Neural cell (in vitro differentiated cells): ENCODE data around the gene SPOCK3. TPM values are rescaled to one million over a fixed set of nuclear protein-coding genes. Genes with fewer than 3 reads are reported as not detected.

ENCODE experiments used
- H2AFZ ChIP-seq: fragments of 200-600, 300-800 bp; sonication (generic), shearing (Covaris generic); 2 replicates; pipeline ENCODE4 v1.6.0; 2014; ENCODE audit warnings: low read depth, mild to moderate bottlenecking, antibody characterized with exemption, low read length, moderate library complexity
- H3F3A ChIP-seq: fragments of 200-600 bp; shearing (Covaris generic); 2 replicates; pipeline ENCODE4 v1.6.1; 2016; ENCODE audit warnings: mild to moderate bottlenecking, moderate library complexity, mixed read lengths, antibody characterized with exemption, low read length; ENCODE audit not compliant: insufficient read depth, poor library complexity, severe bottlenecking
- H3K27ac ChIP-seq: fragments of 200-600, 300-800 bp; sonication (generic), shearing (Covaris generic); 2 replicates; pipeline ENCODE4 v1.5.1; 2014; ENCODE audit warnings: mild to moderate bottlenecking, low read length, moderate library complexity
- H3K27me3 ChIP-seq: fragments of 300-800, 200-600 bp; sonication (generic), shearing (Covaris generic); 2 replicates; pipeline ENCODE4 v1.6.0; 2014; ENCODE audit warnings: mild to moderate bottlenecking, low read depth, low read length, moderate library complexity; ENCODE audit not compliant: insufficient read depth
- H3K36me3 ChIP-seq: fragments of 300-800, 200-600 bp; sonication (generic), shearing (Covaris generic); 2 replicates; pipeline ENCODE4 v1.5.1; 2014; ENCODE audit warnings: mild to moderate bottlenecking, antibody characterized with exemption, low read length, moderate library complexity; ENCODE audit not compliant: insufficient read depth
- H3K4me2 ChIP-seq: fragments of 300-800, 200-600 bp; sonication (generic), shearing (Covaris generic); 2 replicates; pipeline ENCODE4 v1.6.0; 2014; ENCODE audit warnings: mild to moderate bottlenecking, low read length
- H3K4me3 ChIP-seq: fragments of 300-800, 200-600 bp; sonication (generic), shearing (Covaris generic); 2 replicates; pipeline ENCODE4 v1.5.1; 2014; ENCODE audit warnings: mild to moderate bottlenecking, low read length, moderate library complexity
- H3K79me2 ChIP-seq: fragments of 200-600 bp; shearing (Covaris generic); replicated peaks from 2 replicates; pipeline ENCODE4 v1.6.0; 2014; ENCODE audit warnings: mild to moderate bottlenecking, low read length, moderate library complexity; ENCODE audit not compliant: insufficient read depth
- H3K9ac ChIP-seq: fragments of 300-800, 200-600 bp; sonication (generic), shearing (Covaris generic); 2 replicates; pipeline ENCODE4 v1.6.1; 2016; ENCODE audit warnings: mild to moderate bottlenecking, low read length, mixed read lengths
- H3K9me2 ChIP-seq: fragments of 200-600 bp; shearing (Covaris generic); 2 replicates; pipeline ENCODE4 v1.6.1; 2016; ENCODE audit warnings: mild to moderate bottlenecking, low read length, mixed read lengths; ENCODE audit not compliant: insufficient read depth
- H3K9me3 ChIP-seq: fragments of 200-600, 300-800 bp; sonication (generic), shearing (Covaris generic); 2 replicates; pipeline ENCODE4 v1.6.1; 2016; ENCODE audit warnings: mild to moderate bottlenecking, mixed run types, low read length, moderate library complexity, mixed read lengths
- H4K20me1 ChIP-seq: fragments of 200-600 bp; shearing (Covaris generic); 2 replicates; pipeline ENCODE4 v1.6.1; 2016; ENCODE audit warnings: mild to moderate bottlenecking, mixed run types; ENCODE audit not compliant: insufficient read depth
- CTCF ChIP-seq: fragments of 450-650 bp; IDR thresholded peaks from 2 replicates; pipeline ENCODE4 v1.5.1; 2014; ENCODE audit warnings: antibody characterized with exemption, mild to moderate bottlenecking, moderate library complexity; ENCODE audit not compliant: poor library complexity, severe bottlenecking
- EP300 ChIP-seq: fragments of 450-650 bp; conservative IDR thresholded peaks from 2 replicates; pipeline ENCODE4 v1.6.1; 2014; ENCODE audit warnings: antibody characterized with exemption, mild to moderate bottlenecking, moderate library complexity; ENCODE audit not compliant: poor library complexity, severe bottlenecking
- EZH2 ChIP-seq: fragments of 200-600, 300-800 bp; shearing (Covaris generic), sonication (generic); IDR thresholded peaks from 2 replicates; pipeline ENCODE4 v1.6.1; 2014; ENCODE audit warnings: antibody characterized with exemption, low read length, borderline replicate concordance, mild to moderate bottlenecking; ENCODE audit not compliant: insufficient read depth, poor library complexity, severe bottlenecking
- MXI1 ChIP-seq: fragments of 450-650 bp; conservative IDR thresholded peaks from 2 replicates; pipeline ENCODE4 v1.6.1; 2014; ENCODE audit warnings: antibody characterized with exemption, mild to moderate bottlenecking; ENCODE audit not compliant: poor library complexity, severe bottlenecking
- POLR2AphosphoS5 ChIP-seq: IDR thresholded peaks from 2 replicates; pipeline ENCODE4 v1.6.1; 2012
- RAD21 ChIP-seq: fragments of 450-650 bp; conservative IDR thresholded peaks from 2 replicates; pipeline ENCODE4 v1.6.1; 2014; ENCODE audit warnings: antibody characterized with exemption, mild to moderate bottlenecking, moderate library complexity
- REST ChIP-seq: IDR thresholded peaks from 2 replicates; pipeline ENCODE4 v1.6.1; 2012; ENCODE audit warnings: borderline replicate concordance
- SMC3 ChIP-seq: fragments of 450-650 bp; conservative IDR thresholded peaks from 2 replicates; pipeline ENCODE4 v1.6.1; 2014; ENCODE audit warnings: antibody characterized with exemption, mild to moderate bottlenecking, moderate library complexity; ENCODE audit not compliant: poor library complexity
- TAF1 ChIP-seq: IDR thresholded peaks from 2 replicates; pipeline ENCODE4 v1.6.1; 2012; ENCODE audit warnings: low read depth
- polyA plus RNA-seq: library from polyadenylated mRNA; depleted of rRNA; stranded (reverse); fragments of >200 nt; gene quantifications from 2 replicates; pipeline ENCODE4 v1.2.3, GENCODE V29; 2014

The SPOCK3 gene
- polyA plus RNA-seq, 1 donor from 2014 or later = 7.9 TPM

GRCh38 chr4:167031534-167032156 lies 202.6 kb downstream of the SPOCK3 start:
- Histone ChIP-seq H2AFZ (no peak overlapping the region), H3F3A (no peaks in the 10 kb centered on the region), H3K9me2 (no peaks in the 10 kb centered on the region), H3K4me2 (no peak overlapping the region), H3K27me3 (no peaks in the 10 kb centered on the region), H3K27ac (no peak overlapping the region), H3K36me3 (no peaks in the 10 kb centered on the region), H3K9me3 (no peaks in the 10 kb centered on the region), H3K79me2 (no peaks in the 10 kb centered on the region), H4K20me1 (no peaks in the 10 kb centered on the region), H3K4me3 (no peak overlapping the region), H3K9ac (no peak overlapping the region)
- no peak for TF ChIP-seq RAD21
- TF ChIP-seq MXI1 = no peak
- no peak for TF ChIP-seq EP300
- no peak for TF ChIP-seq REST
- no peak for TF ChIP-seq POLR2AphosphoS5
- TF ChIP-seq CTCF = no peak
- TF ChIP-seq EZH2 = no peak

- Histone ChIP-seq H3K27me3 (no peaks in the 10 kb centered on the region), H3K9me2 (no peaks in the 10 kb centered on the region), H4K20me1 (no peaks in the 10 kb centered on the region), H3K9ac (no peak overlapping the region), H2AFZ (no peak overlapping the region), H3K27ac (no peak overlapping the region), H3K4me2 (no peak overlapping the region), H3K36me3 (no peaks in the 10 kb centered on the region), H3K9me3 (no peaks in the 10 kb centered on the region), H3K79me2 (no peaks in the 10 kb centered on the region), H3F3A (no peaks in the 10 kb centered on the region), H3K4me3 (no peak overlapping the region)
- TF ChIP-seq MXI1 = no peak
- TF ChIP-seq EZH2 = no peak
- TF ChIP-seq SMC3 = no peak
- no peak for TF ChIP-seq CTCF
- TF ChIP-seq EP300 = no peak
- TF ChIP-seq TAF1 = no peak
- no peak for TF ChIP-seq REST
- TF ChIP-seq POLR2AphosphoS5 = no peak
- TF ChIP-seq RAD21 = no peak
These were observed 205.3 kb downstream of the SPOCK3 start for GRCh38 chr4:167028976-167029375.
